Activated T-helper 17 cell treated with anti-CD3 and anti-CD28 coated beads, Interleukin-2, amount 50 U/mL, for 72 hours (primary cell): ENCODE measurements around the gene ZNF213. TPM values are rescaled to one million over a fixed set of nuclear protein-coding genes. Genes with fewer than 3 reads are reported as not detected.

Experiments
- ATAC-seq: fragments of 150-1000 bp; cut with Tn5 transposase; replicated peaks from 2 replicates; pipeline ENCODE4 v1.10.0; 2021; ENCODE audit warnings: mild to moderate bottlenecking, moderate library complexity
- H3K27ac Mint-ChIP-seq: one replicate; pipeline ENCODE4 v1.8.0; 2022; ENCODE audit warnings: mixed read lengths
- H3K27me3 Mint-ChIP-seq: one replicate; pipeline ENCODE4 v1.8.0; 2022; ENCODE audit warnings: mixed read lengths
- H3K36me3 Mint-ChIP-seq: one replicate; pipeline ENCODE4 v1.8.0; 2022; ENCODE audit warnings: low read depth, mild to moderate bottlenecking, mixed read lengths
- H3K4me1 Mint-ChIP-seq: one replicate; pipeline ENCODE4 v1.8.0; 2022; ENCODE audit warnings: mixed read lengths
- H3K4me3 Mint-ChIP-seq: one replicate; pipeline ENCODE4 v1.8.0; 2022; ENCODE audit warnings: mild to moderate bottlenecking, mixed read lengths
- H3K9me3 Mint-ChIP-seq: one replicate; pipeline ENCODE4 v1.8.0; 2022; ENCODE audit warnings: mixed read lengths
- total RNA-seq, 2 donors: library from RNA; stranded (reverse); gene quantifications; one replicate each; pipeline ENCODE4 v1.2.3, GENCODE V29; 2022

ZNF213 gene
- total RNA-seq, 2 donors from 2014 or later, result 6.4 to 8.6 TPM

DNA sequence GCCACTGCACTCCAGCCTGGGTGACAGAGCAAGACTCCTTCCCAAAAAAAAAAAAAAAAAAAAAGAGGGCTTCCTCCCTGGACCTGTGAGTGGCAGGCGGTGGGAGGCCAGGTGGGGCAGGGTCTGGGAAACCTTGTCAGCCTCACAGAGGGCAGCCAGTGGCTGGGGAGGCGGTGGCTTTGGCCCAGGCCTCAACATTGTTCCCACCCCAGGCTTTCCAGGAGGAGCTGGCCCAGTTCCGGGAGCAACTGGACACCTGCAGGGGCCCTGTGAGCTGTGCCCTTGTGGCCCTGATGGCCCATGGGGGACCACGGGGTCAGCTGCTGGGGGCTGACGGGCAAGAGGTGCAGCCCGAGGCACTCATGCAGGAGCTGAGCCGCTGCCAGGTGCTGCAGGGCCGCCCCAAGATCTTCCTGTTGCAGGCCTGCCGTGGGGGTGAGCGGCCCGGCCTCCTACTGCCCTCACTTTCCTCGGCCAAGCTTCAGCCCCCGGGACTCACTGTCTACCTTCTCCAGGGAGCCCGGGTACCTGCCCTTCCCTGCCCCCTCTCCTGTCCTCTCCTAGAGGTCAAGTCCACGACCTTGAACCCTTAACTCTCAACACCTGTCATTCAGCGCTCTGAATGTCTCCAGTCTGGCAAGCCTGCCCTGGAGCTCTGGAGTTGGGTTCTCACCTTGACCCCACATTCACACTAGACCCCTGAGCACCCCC is 12.4 kb downstream of the ZNF213 start:
- H3K27me3 Mint-ChIP-seq, result no peaks in the 10 kb centered on the region
- ATAC-seq, result no peak
- H3K36me3 Mint-ChIP-seq, result peaks cover 20% of the 10 kb centered on the region
- no peak overlapping the region for H3K4me3 Mint-ChIP-seq
- H3K27ac Mint-ChIP-seq, result no peak overlapping the region
- H3K4me1 Mint-ChIP-seq, result peaks cover 10% of the 10 kb centered on the region
- no peaks in the 10 kb centered on the region for H3K9me3 Mint-ChIP-seq

DNA sequence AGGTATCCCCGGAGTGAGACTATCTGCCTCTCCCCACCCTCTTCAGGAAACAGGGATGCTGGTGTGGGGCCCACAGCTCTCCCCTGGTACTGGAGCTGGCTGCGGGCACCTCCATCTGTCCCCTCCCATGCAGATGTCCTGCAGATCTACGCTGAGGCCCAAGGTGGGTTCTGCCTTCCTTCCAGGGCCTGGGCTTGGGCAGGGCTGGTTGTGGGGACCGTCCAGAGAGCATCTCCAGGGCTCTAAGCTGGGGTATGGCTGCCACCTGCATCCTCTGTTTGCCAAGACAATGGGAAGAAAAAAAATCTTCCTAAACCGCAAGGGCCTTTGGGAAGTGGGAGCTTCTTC is 12.9 kb downstream of the ZNF213 start:
- Mint-ChIP-seq H3K36me3 (peaks cover 20% of the 10 kb centered on the region), H3K27ac (no peak overlapping the region), H3K27me3 (no peaks in the 10 kb centered on the region), H3K9me3 (no peaks in the 10 kb centered on the region), H3K4me1 (peaks cover 12% of the 10 kb centered on the region), H3K4me3 (no peak overlapping the region)
- no peak for ATAC-seq

DNA sequence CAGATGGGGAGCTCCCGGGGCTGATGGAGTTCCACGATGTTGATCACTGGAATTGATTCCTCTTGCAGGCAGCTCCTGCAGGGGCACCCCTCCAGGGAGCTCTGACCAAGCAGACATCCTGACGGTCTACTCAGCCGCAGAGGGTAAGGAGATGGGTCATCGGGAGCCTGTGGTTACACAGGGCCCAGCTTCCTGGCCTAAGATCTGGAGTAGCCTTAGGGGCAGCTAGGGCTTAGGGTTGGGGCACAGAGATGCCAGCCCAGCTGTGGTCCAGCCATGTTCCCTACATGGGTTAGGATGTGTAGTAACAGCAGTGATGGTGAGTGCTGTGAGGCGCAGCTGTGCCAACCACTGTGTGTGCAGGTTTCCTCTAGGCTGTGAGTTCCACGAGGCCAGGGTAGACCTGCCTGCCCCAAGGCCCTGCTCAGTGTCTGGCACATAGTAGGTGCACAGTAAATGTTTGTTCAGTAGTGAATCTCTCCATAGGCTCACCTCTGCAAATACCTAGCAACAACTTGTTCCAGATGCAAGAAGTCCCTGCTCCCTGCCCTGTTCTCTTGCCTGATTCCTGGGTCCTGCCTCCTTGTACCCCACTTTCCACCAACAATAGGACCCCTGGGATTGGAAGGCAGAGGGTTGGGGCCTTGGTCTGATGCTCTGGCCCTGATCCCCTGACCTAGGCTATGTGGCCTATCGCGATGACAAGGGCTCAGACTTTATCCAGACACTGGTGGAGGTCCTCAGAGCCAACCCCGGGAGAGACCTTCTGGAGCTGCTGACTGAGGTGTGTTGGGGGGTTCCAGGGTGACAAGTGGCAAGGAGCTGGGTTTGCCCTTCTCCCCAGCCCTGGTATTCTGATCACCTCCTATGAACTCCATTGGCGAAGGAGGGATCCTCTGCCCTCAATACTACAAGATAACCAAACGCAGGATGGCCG is 13.7 kb downstream of the ZNF213 start:
- peak overlapping the region; percentile 77 for H3K4me3 Mint-ChIP-seq
- H3K27ac Mint-ChIP-seq, result no peak overlapping the region
- no peak for ATAC-seq
- peaks cover 14% of the 10 kb centered on the region for H3K4me1 Mint-ChIP-seq
- H3K9me3 Mint-ChIP-seq, result no peaks in the 10 kb centered on the region
- no peaks in the 10 kb centered on the region for H3K27me3 Mint-ChIP-seq
- H3K36me3 Mint-ChIP-seq, result peaks cover 23% of the 10 kb centered on the region

DNA sequence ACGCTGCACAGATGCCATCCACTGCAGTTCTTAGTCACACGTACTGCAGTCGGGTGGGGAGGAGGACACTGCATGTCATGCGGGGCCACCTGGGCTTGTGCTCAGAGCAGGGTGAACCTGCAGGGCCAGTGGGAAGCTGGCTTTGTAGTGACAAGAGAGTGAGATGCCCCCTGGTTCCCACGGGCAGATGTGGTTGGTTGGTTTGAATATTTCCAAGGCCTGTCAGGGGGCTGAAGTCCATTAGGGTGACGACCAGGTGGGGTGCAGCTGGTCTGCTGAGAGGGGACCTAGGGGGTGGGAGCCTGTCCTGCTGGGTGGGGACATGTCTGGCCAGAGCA is 14.3 kb downstream of the ZNF213 start:
- no peaks in the 10 kb centered on the region for H3K27me3 Mint-ChIP-seq
- H3K4me1 Mint-ChIP-seq, result peaks cover 14% of the 10 kb centered on the region
- H3K4me3 Mint-ChIP-seq, result peak overlapping the region; percentile 77
- H3K27ac Mint-ChIP-seq, result no peak overlapping the region
- ATAC-seq, result no peak
- peaks cover 23% of the 10 kb centered on the region for H3K36me3 Mint-ChIP-seq
- no peaks in the 10 kb centered on the region for H3K9me3 Mint-ChIP-seq

DNA sequence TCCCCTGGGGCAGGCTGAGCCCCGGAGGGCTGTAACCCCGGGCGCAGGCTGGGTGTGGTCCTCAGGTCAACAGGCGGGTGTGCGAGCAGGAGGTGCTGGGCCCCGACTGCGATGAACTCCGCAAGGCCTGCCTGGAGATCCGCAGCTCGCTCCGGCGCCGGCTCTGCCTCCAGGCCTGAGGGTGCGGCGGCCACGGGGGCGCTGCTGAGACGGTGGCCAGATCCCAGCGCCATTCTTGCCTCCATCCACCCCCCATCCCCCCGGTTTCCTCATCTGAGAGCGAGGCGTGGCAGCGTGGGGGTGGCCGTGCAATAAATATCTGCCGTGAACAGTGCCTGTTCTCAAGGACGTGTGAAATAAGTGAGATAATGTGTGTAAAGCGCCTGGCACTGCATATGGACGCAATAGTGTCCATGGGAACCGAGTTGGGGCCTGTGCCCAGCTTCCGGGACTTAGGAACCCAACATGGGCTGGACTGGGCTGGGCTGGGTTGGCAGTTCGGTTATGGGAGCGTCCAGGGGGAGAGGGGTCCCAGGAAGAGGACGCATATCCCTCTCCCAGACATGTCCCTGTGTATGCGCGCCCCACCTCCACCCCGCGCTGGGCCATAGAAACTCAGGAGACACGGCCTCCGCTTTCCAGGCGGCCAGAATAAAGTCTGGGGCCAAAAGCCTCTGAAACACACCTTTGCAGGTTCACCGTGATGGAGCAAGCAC is 15.0 kb downstream of the ZNF213 start:
- ATAC-seq, result peak; percentile 17
- peak overlapping the region; percentile 99 for H3K27ac Mint-ChIP-seq
- H3K36me3 Mint-ChIP-seq, result peaks cover 23% of the 10 kb centered on the region
- no peaks in the 10 kb centered on the region for H3K9me3 Mint-ChIP-seq
- peaks cover 14% of the 10 kb centered on the region for H3K4me1 Mint-ChIP-seq
- H3K27me3 Mint-ChIP-seq, result no peaks in the 10 kb centered on the region
- H3K4me3 Mint-ChIP-seq, result peak overlapping the region; percentile 77

DNA sequence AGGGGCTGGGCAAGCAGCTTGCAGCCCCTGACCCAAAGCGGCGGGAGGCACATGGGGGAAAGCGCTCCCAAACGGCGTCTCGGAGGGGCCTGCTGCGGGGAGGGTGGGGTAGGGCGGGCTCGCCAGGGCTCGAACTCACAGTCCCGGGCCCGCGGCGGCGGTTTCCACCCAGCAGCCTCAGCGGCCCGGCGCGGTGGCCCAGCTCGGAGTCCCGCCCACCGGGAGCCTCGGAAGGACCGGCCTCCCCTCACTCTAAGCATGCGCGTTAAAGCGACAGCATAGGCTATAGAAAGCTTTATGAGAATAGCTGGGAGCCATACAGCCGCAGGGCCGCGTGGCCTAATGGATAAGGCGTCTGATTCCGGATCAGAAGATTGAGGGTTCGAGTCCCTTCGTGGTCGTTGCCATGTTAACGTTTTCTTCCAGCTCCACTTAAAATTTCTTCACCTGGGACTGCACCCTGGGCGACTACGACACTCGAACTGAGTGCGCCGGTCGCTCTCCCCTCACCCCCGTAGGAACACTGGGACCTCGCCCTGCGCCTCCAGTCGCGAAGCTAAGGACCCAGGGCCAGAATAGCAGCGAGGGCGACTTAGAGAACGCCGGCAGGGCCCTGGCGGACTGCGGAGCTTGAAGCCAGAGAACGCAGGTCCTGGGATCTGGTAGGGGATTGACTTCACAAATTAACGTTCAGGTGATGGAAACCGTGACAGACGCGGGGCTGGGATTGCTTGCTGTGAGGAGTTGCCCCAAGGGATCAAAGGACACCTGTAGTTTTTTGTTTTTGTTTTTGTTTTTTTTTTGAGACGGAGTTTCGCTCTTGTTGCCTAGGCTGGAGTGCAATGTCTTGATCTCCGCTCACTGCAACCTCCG is 15.8 kb downstream of the ZNF213 start:
- peaks cover 23% of the 10 kb centered on the region for H3K36me3 Mint-ChIP-seq
- H3K4me1 Mint-ChIP-seq, result peaks cover 14% of the 10 kb centered on the region
- H3K4me3 Mint-ChIP-seq, result peak overlapping the region; percentile 77
- H3K9me3 Mint-ChIP-seq, result no peaks in the 10 kb centered on the region
- peak; percentile 80 for ATAC-seq
- H3K27me3 Mint-ChIP-seq, result no peaks in the 10 kb centered on the region
- peak overlapping the region; percentile 99 for H3K27ac Mint-ChIP-seq

DNA sequence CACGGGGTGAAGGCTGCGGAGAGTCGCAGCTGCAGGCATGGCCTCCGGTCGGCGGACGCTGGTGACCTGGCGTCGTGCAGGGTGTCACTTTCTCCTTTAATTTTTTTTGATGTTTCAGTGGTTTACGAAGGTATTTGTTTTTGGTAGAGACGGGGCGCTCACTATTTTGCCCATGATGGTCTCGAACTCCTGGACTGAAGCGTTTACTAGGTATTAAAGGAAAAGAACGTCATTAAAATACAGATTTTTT is 17.1 kb downstream of the ZNF213 start:
- Mint-ChIP-seq H3K4me3 (peak overlapping the region; percentile 77), H3K36me3 (peaks cover 23% of the 10 kb centered on the region), H3K4me1 (peaks cover 14% of the 10 kb centered on the region), H3K9me3 (no peaks in the 10 kb centered on the region), H3K27me3 (no peaks in the 10 kb centered on the region), H3K27ac (peak overlapping the region; percentile 99)
- no peak for ATAC-seq

DNA sequence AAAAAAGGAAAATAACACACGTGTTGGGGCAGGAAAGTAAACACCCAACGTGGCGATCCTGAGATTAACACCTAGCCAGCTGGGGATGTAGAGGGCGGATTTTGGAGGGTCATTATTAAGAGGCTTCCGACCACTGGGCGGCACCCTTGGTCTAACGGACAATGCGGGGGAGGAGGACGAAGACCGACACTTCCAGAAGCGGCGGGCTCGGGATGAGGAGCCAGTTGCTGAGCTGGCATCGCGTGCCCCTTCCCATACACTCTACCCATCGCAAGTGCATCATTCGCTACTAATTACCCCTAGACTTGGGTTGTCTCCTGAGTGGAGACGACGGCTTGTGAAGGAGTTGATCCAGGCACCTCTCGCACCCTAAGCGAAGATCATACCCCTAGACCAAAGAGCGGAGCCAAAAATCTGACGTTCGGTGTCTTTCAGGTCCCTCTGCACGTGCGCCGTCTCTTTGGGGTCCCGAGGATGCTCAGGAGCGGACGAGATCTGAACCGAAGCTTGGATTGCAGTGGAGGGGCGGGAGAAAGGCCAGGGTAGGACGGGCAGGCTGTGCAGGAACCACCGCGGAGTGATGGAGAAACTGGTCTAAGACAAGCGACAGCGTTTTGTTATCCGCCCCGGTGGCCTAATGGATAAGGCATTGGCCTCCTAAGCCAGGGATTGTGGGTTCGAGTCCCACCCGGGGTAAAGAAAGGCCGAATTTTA is 17.6 kb downstream of the ZNF213 start:
- no peaks in the 10 kb centered on the region for H3K27me3 Mint-ChIP-seq
- ATAC-seq, result peak; percentile 46
- H3K36me3 Mint-ChIP-seq, result peaks cover 23% of the 10 kb centered on the region
- H3K9me3 Mint-ChIP-seq, result no peaks in the 10 kb centered on the region
- H3K27ac Mint-ChIP-seq, result peak overlapping the region; percentile 99
- peak overlapping the region; percentile 77 for H3K4me3 Mint-ChIP-seq
- peaks cover 17% of the 10 kb centered on the region for H3K4me1 Mint-ChIP-seq

DNA sequence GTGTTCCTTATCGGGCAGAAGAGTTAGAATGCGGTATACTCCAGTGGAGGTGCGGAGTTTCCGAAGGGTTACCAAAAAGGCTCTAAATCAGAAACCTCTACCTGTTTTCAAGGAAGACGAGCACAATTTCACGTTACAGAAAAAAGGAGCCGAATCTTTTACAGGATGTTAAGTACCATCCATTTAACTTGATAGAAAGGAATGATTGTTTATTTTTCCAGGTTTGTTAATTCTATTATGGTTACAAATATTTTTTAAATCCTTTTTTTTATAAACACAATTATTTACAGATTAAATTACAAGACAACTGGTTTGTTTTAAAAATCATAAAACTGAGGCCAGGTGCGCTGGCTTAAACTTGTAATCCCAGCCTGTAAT is 18.2 kb downstream of the ZNF213 start:
- Mint-ChIP-seq H3K27ac (peak overlapping the region; percentile 99), H3K27me3 (no peaks in the 10 kb centered on the region), H3K4me1 (peaks cover 23% of the 10 kb centered on the region), H3K9me3 (peaks cover 3% of the 10 kb centered on the region), H3K4me3 (peak overlapping the region; percentile 77), H3K36me3 (peaks cover 23% of the 10 kb centered on the region)
- ATAC-seq, result no peak

DNA sequence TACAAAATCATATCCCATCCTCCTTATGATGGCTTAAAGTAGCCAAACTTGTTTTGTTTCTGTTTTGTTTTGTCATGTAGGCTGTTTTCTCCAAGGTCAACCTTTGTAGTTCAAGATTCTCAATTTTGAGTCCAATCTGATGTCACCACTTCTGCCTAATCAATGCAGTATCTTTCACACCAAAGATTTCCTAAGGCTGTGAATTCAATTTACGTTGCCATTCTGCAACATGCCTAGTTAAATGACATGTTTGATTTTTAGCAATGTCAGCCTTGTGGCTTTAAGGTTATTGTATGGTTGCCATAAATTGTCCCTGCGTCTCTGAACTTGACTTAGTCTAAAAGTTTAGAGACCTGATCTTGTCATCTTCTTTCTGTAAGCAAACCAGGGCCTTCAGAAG is 20.4 kb downstream of the ZNF213 start:
- peaks cover 34% of the 10 kb centered on the region for H3K36me3 Mint-ChIP-seq
- no peak overlapping the region for H3K27ac Mint-ChIP-seq
- H3K9me3 Mint-ChIP-seq, result peaks cover 3% of the 10 kb centered on the region
- H3K4me3 Mint-ChIP-seq, result no peak overlapping the region
- no peak for ATAC-seq
- peaks cover 23% of the 10 kb centered on the region for H3K4me1 Mint-ChIP-seq
- no peaks in the 10 kb centered on the region for H3K27me3 Mint-ChIP-seq

DNA sequence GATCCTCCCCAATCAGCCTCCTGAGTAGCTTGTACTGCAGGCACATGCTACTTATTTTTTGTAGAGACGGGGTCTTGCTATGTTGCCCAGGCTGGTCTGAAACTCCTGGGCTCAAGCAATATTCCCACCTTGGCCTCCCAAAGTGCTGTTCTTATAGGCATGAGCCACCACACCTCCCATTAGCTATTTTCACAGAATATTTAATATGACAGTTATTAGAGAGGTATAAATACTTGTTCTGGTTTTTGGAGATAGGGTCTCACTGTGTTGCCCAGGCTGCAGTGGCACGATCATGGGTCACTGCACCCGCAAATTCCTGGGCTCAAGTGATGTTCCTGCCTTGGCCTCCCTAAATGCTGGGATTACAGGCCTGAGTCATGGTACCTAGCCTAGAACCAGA is 21.1 kb downstream of the ZNF213 start:
- Mint-ChIP-seq H3K27ac (no peak overlapping the region), H3K4me1 (peaks cover 17% of the 10 kb centered on the region), H3K36me3 (peaks cover 26% of the 10 kb centered on the region), H3K4me3 (no peak overlapping the region), H3K9me3 (peaks cover 3% of the 10 kb centered on the region), H3K27me3 (no peaks in the 10 kb centered on the region)
- ATAC-seq, result no peak

DNA sequence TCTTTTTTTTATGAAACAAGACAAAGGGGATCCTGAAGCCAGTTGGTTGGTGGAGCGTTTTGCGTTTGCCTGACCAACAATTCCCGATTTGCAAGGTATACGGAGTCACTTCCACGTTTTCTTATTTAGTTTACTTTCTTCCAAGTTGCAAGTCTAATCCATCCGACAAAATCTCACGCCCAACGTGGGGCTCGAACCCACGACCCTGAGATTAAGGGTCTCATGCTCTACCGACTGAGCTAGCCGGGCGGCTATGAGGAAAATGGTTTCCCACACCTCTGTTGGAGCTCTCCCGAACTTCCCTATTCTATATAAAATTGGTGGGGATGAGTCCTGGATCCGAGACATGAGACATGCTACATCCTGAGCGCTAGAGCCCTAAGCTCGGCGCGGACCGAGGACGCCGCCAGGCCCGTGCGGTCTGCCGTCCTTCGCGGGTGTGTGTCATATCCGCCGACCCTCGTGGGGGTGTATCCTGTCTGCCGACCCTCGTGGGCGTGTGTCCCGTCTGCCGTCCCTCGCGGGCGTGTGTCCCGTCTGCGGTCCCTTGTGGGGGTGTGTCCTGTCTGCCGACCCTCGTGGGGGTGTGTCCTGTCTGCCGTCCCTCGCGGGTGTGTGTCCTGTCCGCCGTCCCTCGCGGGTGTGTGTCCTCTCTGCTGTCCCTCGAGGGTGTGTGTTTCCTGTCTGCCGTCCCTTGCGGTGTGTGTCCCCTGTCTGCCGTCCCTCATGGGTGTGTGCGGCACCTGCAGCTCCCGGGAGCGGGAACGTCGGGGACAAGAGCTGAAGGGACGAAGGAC is 22.6 kb downstream of the ZNF213 start:
- peaks cover 14% of the 10 kb centered on the region for H3K4me1 Mint-ChIP-seq
- peak overlapping the region; percentile 93 for H3K4me3 Mint-ChIP-seq
- H3K27ac Mint-ChIP-seq, result peak overlapping the region; percentile 88
- no peaks in the 10 kb centered on the region for H3K27me3 Mint-ChIP-seq
- H3K36me3 Mint-ChIP-seq, result peaks cover 17% of the 10 kb centered on the region
- H3K9me3 Mint-ChIP-seq, result peaks cover 3% of the 10 kb centered on the region
- no peak for ATAC-seq

DNA sequence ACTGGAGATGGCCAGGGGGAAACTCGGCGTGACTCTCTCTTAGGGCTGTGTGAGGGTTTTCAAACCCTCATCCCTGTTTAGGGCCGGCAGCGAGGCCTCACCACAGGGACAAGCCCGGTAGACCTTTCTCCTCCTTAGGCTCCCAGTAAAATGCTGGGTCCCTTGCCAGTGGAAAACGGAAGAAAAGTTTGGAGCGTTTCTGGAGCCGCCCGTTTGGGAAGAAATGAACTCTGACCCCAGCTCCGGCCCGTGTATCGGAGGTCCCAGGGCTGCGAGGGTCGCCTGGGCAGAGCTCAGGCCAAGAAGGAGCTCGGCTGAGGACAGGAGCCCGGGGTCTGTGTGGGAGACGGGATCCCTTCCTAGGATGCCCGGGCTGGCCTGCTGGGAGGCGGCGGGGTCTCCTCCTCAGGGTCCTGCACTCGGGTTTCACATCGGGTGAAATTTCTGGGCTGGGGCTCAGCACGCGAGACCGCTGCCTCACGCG is 23.2 kb downstream of the ZNF213 start:
- H3K36me3 Mint-ChIP-seq, result peaks cover 12% of the 10 kb centered on the region
- ATAC-seq, result peak; percentile 18
- H3K27me3 Mint-ChIP-seq, result no peaks in the 10 kb centered on the region
- H3K4me1 Mint-ChIP-seq, result peaks cover 9% of the 10 kb centered on the region
- peak overlapping the region; percentile 88 for H3K27ac Mint-ChIP-seq
- H3K4me3 Mint-ChIP-seq, result peak overlapping the region; percentile 93
- H3K9me3 Mint-ChIP-seq, result peaks cover 3% of the 10 kb centered on the region
